ENCODE measurements around the gene TEX55. TPM values are rescaled to one million over a fixed set of nuclear protein-coding genes. Genes with fewer than 3 reads are reported as not detected.

TEX55 gene
- not detected for total RNA-seq

DNA sequence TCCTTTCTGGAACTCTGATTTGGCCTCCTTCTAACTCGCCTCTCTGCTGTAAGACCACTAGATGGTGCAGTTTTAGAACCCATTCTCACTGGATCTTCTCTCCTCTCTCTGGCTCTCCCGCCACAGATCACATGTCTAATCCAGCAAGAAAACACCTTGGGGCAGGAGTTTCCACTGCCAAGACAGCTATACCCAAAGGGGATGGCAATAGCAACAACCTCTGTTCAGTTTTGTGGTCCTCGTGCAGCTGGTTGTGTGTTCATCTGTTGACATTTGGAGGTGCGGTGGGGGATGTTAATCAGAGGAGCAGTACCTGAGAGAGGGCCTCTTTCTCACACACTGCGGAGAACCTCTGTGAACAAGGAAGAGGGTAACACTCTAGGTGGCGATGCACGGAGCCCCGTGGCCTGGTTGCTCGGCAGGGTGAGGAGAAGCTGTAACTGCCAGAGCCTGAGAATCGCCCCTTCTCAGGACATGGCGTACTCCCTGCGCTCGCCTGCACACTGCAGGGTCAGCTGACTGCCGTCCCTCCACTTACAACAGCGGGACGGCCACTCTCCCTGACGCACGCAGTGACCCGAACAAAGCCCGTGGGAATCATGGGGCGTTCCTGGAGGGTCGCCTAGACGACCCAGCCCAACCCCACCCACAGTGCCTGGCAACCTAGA, at the start of gene TEX55:
Gene TEX55 (plus strand): TSS at position 666 of the 668 bp plus-strand sequence. CDS start 25 bp downstream, outside the sequence.

GRCh38 chr3:119173325-119173724, 27.4 kb downstream of the TEX55 start, which contains the start of gene UPK1B:
UPK1B (plus strand) TSS chr3:119173598; CDS start chr3:119186742, 13,144 bp downstream.

Other genes starting within 250 kb of the TEX55 start
- 100 to 1,000 TPM in 1 of 2 donors, 10 to 100 TPM in 1; 96.2 to 133 TPM for gene IGSF11, start 111.3 kb upstream of the TEX55 start, total RNA-seq
- gene UPK1B, start 27.4 kb downstream of the TEX55 start, total RNA-seq = not detected
- 10 to 100 TPM; 13.4 to 15.3 TPM for gene B4GALT4, start 94.7 kb downstream of the TEX55 start, total RNA-seq
- gene ARHGAP31, start 148.2 kb downstream of the TEX55 start, total RNA-seq = 10 to 100 TPM in 1 of 2 donors, 1 to 10 TPM in 1; 10.0 to 21.0 TPM

Data from melanocyte of skin (primary cell).